Right forelimb (tissue), 1 donor: ENCODE data around the gene DCST1.

Experiments used
- DNase-seq: peaks from one replicate; pipeline ENCODE4 v3.0.0-alpha.2; 2018

DCST1 gene

DNA sequence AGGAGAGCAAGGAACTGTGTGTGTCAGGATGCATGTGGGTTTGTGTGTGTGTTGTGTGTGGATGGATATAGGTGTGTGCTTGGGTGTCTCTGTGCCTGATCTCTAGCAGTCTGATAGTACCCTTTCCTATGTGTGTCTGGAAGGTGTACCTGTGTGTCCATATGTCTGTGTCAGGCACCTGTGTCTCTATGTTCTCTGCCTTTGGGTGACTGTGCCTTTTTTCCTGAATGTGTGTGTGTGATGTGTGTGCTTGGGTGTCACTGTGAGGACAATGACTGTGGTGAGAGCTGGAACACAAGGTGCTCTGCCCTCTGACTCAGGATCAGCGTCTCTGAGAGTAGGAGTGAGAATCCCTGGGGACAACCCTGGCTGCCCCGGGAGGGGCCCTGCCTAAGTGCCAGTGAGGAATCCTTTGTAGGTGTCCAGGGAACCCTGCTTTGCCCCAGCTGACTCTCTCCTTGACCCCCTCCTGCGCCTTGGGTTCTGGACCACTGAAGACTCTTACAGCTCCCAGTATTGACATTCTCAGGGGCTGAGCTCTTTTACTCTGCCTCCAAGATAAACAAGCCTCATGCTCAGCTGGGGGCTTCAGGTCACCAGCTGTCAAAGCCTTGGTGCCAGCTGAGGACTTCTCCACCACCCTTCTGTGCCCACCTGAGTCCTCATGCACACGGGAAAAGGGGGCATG, 44.3 kb downstream of the DCST1 start:
- DNase-seq = no peak

DNA sequence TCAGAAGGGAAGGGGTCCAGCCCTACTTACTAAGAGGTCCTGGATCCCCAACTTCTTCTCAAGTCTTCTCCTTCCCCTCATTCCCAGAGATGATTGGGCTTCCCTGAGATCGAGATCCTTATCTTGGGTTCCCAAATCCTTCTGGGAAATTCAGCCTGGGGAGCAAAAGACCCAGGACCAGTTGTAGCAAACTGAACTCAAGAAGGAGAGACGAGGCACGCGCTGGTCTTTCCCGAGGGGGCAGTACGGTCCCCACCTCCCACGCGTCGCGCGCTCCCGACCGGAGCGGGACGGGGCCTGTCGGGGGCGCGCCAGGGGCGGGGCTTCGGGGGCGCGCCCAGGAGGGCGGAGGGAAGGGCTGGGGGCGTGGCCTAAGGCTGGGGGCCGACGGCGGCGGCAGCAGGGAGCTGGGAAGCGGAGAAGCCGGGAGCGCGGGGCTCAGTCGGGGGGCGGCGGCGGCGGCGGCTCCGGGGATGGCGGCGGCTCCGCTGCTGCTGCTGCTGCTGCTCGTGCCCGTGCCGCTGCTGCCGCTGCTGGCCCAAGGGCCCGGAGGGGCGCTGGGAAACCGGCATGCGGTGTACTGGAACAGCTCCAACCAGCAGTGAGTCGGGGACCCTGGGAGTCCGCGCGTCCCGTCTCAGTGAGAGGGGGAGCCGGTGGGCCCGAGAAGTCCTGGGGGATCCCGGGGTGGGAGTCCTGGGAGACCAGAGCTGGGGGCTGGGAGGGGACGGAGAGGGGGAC, 45.0 kb downstream of the DCST1 start, which contains the start of gene EFNA3:
Gene EFNA3, plus strand, starts transcription at position 369 of the 741 bp plus-strand sequence. Its CDS starts 105 bp downstream, at position 474.
- DNase-seq = peak; percentile 86

DNA sequence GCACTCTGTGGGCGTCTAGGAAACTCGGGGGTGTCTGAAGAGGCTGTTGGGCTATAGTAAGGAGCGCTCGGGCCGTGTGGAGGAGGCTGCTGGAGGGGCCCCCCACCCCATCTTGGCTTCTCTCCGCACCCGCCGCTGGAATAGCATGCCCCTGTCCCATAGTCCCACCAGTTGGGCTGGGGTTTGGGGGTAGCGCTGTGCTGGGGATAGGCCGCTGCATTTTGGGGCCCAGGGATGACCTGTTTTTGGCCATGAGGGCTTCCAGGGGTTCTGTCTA, 45.5 kb downstream of the DCST1 start:
- DNase-seq = no peak

DNA sequence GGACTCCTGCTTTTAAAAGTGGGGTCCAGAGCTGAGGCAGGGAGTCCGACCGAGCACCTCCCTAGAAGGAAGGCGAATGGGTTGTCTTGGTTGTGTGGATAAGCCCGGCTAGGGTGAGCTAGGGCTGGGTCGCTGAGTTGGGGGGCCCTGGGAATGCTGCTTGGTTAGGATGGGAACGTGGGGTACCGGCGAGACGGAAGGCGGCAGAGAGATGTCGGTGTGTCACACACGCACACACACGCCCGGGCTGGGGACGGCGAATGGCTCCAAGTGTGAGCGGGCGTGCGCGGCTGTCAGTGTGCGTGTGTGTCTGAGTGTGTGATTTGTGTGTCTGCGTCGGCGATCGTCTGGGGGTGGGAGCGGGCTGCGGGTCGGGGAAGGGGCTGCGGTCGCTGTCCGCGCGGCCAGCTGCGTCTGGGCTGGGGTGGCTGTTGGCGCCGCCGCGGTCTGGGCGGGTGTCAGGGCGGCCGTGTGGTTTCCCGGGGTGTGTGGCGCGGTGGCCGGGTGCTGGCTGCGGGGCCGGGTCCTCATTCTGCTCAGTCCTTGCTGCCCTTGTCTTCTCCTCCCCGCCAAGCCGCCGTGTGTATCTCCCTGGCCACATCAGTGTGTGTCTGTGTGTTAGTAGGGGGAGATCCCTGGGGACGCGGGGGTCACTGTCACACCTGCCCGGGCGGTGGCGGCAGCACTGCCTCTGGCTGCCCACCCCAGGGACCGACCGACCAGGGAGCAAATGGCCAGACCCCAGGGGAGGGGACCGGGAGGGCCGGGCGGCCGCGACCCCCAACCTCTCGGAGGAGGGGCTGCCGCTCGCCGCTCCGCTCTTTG, 46.1 kb downstream of the DCST1 start:
- DNase-seq = no peak

DNA sequence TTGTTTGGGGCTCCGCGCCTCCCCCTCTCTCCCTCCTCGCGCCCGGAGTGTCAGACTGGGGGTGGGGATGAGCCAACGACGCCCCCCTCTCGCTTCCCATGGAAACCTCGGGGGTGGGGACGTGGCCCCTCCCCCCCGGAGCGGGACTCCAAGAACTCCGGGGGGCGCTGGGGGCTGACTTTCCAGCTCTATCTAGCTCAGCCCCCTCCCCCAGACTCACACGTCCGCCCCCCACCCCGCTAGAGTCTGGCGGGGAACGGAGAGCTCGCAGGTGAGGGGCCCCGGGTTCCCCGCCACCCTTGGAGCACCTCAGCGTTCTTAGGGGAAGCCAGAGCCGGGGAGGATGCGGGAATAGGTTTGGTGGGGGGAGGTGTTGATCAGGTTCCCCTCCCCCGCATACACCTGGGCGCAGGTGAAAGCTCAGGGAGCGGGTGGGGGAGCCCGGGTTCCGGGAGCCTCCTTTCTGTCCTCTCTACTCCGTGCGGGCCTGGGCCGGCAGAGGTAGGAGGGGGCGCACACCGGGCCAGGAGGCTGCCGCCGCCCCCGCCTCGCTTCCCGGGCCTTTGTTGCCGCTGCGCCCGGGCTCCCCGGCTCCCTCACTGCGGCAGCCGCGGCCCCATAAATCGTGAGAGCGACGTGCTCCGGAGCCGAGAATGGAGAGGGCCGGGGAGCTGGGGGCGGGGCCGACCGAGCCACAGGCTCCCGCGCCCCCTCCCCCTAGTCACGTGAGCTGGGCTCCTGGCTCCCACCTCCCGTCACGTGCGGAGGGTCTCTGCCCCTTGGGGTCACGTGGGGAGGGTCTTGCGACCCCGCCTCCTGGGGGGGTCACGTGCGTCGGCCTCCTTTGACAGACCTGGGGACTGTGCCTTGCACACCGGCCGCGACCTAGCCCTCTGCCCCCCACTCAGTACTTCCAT, 46.9 kb downstream of the DCST1 start:
- no peak for DNase-seq

DNA sequence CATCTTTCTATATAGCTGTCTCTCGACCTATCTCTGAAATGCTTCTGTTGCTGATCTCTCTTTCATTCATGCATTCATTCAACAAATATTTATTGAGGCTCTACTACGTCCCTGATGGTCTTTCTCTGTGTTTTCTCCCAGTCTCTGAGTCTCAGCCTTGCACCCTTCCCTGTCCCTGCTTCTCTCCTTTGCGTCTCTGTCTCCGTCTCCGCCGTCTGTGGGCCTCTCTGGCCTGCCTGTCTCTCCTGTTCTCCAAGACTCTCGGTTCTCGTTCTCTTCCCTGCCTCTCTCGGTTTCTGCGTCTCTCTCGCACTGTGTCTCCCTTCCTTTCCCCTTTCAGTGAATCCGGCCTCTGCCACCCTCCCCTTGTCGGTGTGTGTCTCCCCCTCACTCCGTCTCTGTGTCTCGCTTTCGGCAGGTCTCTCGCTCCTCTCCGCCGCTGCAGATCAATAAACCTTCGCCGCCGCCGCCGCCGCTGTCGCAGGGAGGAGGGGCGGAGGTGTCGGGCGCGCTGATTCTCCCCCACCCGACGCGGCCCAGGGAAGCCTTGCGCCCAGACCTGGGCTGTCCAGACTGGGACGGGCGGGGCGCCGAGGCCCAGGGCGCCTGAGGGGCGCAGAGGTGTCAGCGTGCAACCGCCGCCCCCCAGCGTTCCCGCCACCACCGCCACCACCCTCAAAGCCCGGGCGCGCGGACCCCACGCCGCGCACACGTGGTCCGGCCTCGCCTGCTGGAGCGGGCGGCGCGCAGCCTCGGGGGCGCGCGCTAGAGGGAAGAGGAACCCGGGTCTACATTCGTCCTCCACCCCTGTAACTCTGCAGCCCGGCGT, 48.1 kb downstream of the DCST1 start:
- DNase-seq = no peak

DNA sequence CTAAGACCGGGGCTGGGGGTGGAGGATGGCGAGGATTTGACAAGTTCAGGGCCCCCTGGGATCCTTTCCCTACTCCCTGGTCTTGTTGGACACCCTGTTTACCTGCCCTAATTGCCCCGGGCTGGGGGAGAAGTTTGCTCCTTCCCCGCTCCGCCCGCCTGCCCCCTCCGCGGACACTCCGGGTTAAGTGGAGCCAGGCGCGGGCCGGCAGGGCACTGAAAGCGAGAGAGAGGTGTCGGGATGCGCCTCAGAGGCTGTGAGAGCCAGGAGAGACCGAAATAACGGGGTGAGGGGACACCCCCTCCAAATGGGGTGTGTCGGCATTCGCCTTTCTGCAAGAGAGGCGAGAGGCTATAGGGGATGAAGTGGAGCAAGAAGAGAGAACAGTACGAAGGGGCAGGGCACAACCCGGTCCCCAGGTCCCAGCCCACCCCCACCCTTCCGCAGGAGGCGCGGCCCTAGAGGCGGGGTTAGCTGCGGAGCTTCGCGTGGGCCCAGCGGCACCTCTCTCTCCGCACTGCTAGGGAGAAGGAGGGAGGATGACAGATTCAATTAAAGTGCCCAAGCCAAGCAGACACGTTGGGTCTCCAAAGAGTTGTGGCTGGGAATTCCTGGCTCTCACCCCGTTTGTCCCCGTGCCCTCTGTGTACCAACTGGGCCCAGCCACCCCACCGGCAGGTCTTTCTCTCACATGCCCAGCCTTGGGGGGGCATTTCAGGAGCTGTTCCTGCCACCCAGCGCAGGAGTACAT, 48.9 kb downstream of the DCST1 start:
- DNase-seq = no peak

DNA sequence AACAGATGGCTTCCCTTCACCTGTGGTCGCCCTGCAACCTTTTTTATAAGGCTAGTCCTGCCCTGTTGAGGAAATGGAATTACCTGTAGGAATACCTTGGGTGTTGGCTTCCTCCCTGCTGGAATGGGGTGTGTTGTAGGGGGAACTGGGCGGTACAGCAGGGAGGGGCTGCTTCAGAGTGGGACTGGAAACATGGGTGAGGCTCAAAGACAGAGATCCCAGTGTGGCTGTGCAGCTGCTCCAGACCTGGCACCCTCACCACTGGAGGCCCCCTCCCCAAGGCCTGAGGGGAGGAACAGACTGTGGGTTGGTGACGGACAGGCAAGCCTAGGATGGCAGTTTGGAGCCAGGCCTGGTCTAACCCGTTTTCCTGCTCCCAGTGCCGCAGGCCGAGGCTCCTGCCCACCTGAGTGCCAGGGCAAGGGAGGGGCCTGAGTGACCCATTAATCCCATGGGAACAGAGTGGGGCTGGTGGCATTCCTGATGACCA, 49.5 kb downstream of the DCST1 start:
- no peak for DNase-seq

DNA sequence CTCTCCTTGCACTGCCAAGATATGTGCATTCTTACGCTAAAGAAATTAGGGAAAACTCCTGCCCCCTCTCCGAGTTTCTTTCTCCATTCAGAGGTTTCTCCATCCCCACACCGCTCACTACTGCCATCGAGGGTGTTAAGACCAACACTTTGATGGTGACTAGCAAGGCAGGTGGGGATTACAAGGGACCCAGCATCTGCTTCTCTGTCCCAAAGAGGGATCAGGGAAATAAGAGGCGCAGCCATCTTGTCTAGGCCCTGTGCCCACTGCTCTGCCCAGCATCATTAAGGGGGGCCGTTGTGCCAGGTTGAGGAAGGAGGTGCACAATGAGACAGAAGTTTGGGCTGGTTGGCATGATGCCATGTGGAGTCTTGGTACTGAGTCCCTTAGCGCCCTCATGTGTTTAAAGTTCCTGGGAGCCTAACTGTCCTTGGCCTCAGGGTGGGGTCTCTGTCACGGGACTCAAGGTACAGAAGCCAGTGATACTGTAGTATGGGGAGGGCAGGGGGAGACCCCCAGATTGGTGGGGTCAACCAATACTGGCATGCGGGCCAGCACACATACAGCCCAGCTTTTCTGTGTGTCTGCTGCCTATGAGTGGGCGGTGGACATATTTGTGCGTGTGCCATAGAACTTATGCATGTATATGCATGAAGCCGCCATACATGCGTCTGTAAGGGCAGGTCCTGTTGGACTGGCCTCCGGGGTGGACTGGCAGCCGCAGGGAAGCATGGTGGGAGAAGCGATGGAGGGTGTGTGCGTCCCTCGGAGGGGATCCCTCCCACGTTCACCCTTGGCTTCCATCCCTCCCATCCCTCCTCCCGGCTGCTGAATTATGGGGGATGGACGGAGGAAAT, 50.5 kb downstream of the DCST1 start:
- DNase-seq = no peak

DNA sequence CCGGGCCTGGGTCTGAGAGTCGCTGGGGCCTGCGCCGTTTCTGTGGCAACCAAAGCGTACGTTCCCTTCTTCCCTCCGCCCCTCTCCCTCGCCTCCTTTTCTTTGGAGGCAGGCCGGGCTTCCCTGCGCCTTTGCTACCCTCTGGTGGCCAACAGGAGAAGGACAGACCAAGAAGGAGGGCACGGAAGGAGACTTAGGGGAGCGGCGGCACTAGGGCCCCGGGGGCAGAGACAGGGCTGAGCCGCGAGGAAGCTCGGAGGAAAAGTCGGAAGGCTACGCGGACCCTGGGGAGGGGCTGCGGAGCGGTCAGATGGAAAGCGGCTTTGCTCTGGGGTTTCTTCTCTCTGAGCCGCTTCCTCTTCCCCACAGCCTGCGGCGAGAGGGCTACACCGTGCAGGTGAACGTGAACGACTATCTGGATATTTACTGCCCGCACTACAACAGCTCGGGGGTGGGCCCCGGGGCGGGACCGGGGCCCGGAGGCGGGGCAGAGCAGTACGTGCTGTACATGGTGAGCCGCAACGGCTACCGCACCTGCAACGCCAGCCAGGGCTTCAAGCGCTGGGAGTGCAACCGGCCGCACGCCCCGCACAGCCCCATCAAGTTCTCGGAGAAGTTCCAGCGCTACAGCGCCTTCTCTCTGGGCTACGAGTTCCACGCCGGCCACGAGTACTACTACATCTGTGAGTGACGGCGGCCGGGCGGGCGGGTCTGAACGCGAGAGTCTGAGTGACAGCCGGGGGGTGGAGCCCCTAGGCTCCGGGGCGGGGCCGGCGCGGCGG, 51.3 kb downstream of the DCST1 start:
- peak; percentile 95 for DNase-seq

DNA sequence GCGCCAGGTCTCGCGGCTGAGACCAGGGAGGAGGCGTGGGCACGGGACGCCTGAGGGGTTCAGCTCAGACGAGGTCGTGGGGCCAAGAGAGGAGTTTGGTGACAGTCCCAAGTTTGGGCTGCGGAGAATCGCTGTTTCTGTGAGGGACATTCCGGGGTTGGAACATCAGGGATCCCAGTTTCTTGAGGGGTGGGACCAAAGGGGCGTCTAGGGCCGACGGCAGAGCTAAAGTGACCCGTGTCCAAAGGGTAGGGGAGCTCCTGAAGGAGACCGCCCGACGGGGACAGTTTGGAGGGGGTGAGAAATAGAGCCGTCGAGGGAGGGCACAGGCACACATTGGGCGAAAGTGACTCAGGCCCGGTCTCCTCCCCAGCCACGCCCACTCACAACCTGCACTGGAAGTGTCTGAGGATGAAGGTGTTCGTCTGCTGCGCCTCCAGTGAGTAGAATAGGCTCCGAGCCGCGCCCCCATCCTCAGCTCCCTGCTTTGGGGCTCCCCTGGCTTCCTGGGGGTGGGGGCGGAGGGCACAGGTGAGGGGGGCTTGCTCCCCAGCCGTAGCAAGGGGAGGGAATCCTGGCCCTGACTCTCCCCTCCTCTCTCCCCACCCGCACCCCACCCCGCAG, 52.0 kb downstream of the DCST1 start:
- no peak for DNase-seq

DNA sequence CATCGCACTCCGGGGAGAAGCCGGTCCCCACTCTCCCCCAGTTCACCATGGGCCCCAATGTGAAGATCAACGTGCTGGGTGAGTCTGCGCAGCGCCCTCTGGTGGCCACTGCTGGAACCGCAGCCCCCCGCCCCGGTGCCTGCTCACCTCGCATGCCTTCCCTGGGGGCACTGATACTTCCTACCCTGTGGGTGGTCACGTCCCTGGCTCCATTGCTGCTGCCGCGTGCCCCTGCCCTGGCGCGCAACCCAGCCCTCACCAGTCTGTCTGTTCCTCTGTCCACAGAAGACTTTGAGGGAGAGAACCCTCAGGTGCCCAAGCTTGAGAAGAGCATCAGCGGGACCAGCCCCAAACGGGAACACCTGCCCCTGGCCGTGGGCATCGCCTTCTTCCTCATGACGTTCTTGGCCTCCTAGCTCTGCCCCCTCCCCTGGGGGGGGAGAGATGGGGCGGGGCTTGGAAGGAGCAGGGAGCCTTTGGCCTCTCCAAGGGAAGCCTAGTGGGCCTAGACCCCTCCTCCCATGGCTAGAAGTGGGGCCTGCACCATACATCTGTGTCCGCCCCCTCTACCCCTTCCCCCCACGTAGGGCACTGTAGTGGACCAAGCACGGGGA, 52.6 kb downstream of the DCST1 start:
- peak; percentile 84 for DNase-seq

DNA sequence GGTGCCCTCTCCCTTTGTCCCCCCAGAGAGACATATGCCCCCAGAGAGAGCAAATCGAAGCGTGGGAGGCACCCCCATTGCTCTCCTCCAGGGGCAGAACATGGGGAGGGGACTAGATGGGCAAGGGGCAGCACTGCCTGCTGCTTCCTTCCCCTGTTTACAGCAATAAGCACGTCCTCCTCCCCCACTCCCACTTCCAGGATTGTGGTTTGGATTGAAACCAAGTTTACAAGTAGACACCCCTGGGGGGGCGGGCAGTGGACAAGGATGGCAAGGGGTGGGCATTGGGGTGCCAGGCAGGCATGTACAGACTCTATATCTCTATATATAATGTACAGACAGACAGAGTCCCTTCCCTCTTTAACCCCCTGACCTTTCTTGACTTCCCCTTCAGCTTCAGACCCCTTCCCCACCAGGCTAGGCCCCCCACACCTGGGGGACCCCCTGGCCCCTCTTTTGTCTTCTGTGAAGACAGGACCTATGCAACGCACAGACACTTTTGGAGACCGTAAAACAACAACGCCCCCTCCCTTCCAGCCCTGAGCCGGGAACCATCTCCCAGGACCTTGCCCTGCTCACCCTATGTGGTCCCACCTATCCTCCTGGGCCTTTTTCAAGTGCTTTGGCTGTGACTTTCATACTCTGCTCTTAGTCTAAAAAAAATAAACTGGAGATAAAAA, 53.4 kb downstream of the DCST1 start:
- DNase-seq = no peak

DNA sequence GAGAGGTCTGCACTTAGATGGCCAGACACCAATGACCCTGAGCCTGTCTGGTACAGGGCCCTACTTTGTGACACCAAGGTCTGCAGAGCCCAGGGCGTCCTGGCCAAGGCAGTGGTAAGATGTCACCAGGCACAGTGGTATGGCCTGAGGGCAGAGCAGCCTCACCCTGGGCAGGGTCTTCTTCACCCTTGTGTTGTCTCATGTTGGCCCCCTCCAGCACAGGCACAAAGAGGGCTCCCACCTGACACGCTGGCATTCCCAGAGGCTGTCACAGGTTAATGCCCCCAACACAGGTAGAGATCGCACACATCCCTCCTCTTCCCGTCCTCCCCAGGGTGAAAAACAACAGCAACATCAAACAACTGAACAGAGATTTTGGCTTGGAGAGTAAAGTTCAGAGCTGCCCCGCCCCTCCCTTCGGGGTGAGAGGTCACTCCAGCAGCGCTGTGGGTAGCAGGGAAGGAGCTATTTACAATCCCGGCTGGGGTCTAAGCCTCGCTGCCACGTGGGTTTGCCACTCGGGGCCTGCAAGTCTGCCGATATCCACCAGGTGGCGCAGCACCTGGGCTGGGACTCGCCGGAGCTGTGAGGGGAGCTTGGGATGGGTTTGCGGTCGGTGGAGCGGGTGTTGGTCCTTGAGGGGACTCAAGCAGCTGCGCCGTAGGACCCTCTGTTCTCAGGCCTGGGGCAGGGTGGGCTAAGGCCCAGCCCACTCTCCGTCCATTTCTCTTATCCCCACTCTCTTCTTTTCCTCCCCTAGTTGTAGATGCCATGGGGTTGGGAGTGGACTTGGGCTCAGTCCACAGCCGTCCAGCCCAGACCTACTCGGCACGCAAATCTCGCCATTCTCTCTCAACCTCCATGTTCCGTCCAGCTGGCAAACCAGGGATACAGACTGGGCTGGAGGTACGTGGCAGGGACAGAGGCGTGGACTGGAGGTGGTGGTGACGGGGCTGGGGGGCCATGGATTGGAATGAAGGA, 57.7 kb downstream of the DCST1 start:
- peak; percentile 91 for DNase-seq

DNA sequence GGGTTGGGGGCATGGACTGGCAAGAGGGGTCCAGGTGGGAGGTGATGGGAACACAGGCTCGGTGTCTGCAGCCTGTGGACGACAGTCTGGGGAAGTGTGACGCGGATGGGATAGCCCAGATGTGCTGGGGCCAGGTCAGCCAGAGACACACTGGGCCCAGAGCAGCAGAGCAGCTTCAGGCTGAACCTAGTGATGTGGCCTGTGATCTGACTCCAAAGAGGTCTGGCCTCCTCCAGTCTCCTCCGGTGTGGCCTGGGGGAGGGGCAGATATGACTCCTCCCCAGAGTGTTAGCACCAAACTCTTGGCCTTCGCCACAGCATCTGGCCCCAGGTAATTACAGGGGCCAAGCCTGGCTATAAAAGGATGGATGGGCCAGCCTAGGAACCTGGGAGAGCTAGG, 58.5 kb downstream of the DCST1 start:
- DNase-seq = peak; percentile 25

DNA sequence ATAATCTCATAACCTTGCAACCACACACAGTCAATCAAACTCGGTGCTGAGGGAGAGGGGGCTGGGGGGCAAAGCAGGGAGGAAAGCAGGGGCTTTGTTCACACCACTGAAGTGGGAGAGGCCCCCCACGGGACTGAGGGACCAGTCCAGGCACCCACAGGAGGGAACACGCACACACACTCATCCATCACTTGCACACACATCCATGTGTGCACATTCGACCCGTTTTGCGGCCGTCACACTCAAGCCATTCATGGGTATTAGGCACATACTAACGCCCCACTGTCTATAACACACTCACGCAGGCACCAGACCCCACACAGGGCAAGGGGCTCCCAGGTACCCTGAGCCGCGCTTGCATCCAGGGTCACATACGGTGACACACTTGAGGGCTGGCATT, 59.0 kb downstream of the DCST1 start:
- no peak for DNase-seq
